Left hindlimb (tissue), 1 donor: ENCODE measurements around the gene SMAP2.
"Not testable (repeated sequence)": the region's sequence is repeated elsewhere in the genome, so short reads cannot be mapped to it uniquely, and the experiment has no call there.

Experiments used
- DNase-seq: peaks from one replicate; pipeline ENCODE4 v3.0.0-alpha.2; 2018

Gene SMAP2

DNA sequence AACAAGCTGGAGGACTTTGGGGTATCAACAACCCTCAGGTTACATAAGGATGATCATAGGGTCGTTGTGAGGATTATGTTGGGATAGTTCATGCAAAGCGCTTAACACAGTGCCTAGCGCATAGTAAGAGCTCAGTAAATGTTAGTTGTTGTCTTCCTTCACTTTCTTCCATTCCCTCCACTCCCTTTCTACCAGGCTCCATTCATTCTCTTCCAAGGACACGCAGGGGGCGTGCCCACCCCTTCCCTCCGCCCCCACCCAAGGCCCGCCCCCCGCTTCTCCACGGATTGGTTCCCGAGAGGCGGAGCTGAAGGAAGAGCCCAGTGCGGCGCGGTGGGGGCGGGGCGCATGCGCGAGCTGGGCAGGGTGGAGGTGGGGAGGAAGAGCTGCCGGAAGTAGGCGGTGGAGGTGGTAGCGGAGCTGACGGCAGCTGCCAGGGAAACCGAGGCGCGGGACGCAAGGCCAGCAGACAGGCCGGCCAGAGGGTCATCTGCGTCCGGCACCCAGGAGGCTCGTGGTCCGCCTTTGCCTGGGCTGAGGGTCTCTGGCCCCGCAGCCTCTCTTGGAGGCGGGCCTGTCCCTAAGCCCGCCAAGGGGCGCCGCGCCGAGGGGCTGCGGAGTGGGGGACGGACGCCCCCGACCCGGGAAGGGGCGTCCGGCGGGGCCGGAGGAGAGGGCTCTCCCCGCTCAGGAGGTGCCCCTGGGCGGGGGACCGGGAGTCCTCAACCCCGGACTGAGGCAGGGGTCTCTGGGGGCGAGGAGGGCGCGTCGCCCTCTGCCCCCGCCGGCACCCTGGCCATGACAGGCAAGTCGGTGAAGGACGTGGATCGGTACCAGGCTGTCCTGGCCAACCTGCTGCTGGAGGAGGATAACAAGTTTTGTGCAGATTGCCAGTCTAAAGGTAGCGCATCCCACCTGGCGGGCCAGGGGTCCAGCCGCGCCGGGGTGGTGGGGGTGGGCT, at the start of gene SMAP2:
Gene SMAP2, plus strand, starts transcription at position 405 of the 961 bp plus-strand sequence. Its CDS starts 394 bp downstream, at position 799.
- peak; percentile 96 for DNase-seq

GRCh38 chr1:40331403-40331802, 42.1 kb upstream of the SMAP2 start:
- not testable (repeated sequence) for DNase-seq

DNA sequence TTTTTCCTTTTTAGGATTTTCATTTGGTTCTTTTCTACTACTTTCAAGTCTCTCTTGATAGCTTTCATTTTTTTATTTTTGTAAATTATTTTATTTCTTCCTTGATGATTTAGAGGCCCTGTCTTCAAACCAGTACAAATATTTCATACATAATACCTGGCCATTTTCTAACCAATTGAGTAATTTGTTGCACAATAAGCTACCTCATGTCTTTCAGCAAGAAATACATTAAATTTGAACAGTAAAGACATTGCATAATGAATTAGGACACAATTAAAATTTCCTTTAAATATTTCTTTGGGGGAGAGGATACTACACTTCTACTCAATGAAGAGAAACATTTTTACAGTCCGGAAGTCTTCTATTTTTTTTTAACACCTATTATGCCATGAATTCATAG, 40.8 kb upstream of the SMAP2 start:
- no peak for DNase-seq

- no peak for DNase-seq
Observed at GRCh38 chr1:40337443-40337842, 36.1 kb upstream of the SMAP2 start.

DNA sequence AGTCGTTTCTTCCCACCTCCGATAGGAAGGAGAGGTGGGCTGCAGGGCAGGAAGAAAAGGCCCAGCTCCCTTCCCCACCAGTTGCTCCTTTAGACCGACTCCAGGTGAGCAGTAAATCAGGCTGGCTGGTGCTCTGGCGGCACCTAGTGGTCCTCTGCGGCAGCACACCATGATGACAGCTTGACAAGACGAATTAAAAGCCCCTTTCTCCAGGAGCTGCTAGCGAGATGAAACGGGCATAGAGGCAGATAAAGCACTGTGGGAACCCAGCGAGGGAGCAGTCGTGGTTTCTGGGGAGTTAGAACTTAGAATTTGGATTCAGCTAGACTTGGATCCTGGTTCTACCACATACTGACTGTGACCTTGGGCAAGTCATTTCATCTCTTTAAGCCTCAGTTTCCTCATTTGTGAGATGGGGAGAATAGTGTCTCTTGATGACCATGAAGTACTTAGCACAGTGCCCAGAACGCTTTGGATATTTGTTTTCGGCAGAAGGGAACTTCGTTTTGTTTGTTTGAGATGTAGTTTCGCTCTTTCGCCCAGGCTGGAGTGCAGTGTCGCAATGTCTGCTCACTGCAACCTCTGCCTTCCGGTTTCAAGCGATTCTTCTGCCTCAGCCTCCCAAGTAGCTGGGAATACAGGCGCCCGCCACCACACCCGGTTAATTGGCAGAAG, 34.6 kb upstream of the SMAP2 start:
- DNase-seq: peak; percentile 84

- no peak for DNase-seq
Observed at GRCh38 chr1:40339420-40340323, 33.9 kb upstream of the SMAP2 start.

DNA sequence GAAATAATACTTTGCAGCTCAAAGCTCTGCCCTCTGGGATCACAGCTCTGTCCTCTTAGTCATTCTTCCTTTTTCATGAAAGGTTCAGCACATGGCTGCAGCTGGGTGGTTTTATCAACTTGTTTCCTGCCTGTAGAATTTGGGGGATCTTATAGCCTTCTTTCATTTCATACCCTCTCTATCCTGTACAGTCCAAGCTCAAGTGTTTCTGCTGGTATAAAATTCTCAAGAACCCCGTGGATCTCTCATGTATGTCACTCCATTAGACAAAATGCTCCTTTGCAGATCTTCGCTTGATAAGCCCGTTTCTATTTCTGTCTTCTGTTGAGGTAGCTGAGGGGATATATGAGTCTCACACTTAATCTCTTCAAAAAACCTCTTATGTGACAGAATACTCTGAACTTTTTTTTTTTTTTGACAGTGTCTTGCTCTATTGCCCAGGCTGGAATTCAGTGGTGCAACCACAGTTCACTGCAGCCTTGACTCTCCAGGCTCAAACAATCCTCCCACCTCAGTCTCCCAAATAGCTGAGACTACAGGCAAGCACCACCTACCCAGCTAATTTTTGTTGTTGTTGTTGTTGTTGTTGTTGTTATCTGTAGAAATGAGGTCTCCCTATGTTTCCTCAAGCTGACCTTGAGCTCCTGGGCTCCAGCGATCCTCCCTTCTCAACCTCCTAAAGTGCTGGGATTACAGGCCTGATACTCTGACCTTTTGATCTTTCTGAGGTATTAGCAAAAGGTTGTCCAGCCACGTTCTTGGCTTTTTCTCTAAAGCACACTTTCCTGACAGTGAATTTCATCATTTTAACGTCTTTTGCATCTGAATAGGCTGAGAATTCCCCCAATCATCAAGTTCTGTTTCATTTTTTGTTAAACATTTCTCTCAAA, 31.8 kb upstream of the SMAP2 start:
- DNase-seq: no peak

DNA sequence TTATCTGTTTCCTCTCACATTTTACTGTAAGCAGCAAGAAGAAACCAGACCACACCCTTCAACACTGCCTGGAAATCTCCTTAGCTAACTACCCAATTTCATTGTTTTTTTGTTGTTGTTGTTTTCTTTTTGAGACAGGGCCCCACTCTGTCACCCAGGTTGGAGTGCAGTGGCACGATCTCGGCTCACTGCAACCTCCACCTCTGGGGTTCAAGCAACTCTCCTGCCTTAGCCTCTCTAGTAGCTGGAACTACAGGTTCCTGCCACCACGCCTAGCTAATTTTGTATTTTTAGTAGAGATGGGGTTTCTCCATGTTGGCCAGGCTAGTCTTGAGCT, 31.2 kb upstream of the SMAP2 start:
- DNase-seq: not testable (repeated sequence)

GRCh38 chr1:40344597-40344996, 28.9 kb upstream of the SMAP2 start:
- no peak for DNase-seq

GRCh38 chr1:40350391-40350790, 23.1 kb upstream of the SMAP2 start:
- no peak for DNase-seq

DNA sequence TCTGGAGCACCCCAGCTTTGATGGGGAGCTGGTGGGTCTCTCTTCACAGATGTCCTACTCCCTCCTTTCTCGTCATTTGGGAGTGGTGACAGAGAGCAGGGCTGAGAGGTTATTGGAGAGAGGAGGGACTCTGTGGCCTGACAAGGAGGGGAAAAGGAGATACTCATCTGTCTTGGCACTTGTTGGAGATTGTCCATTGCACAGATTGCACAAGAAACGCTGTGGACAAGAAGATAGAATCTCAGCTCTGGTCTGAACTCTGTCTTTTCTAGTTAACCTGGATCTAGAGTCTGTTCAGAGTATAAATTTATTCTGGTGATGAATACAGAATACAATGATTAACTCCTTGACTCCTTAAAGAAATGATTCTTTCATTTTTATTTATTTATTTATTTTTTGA, 22.4 kb upstream of the SMAP2 start:
- no peak for DNase-seq

GRCh38 chr1:40352126-40352525, 21.4 kb upstream of the SMAP2 start:
- no peak for DNase-seq

GRCh38 chr1:40353082-40353481, 20.4 kb upstream of the SMAP2 start:
- no peak for DNase-seq

- DNase-seq: no peak
Observed at GRCh38 chr1:40357625-40358024, 15.9 kb upstream of the SMAP2 start.

GRCh38 chr1:40360631-40361030, 12.9 kb upstream of the SMAP2 start:
- no peak for DNase-seq

- DNase-seq: no peak
Observed at GRCh38 chr1:40361201-40361600, 12.3 kb upstream of the SMAP2 start.

DNA sequence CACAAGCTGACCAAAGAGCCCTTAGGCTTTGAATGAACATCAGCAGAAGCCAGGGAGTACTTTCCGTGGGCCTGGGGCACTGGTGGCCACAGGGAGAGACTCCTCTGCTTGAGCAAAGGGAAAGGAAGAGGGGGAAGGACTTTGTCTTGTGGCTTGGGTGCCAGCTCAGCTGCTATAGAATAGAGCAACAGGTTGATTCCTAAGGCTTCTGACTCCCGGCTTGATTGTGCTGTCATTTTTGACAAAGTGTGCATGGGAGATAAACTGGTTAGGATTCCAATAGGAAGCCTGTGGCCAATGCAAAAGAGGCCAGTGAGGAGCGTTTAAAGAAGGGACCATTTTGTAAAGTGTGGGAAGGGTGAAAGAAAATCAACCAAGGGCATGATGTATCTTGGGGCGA, 11.9 kb upstream of the SMAP2 start:
- no peak for DNase-seq

DNA sequence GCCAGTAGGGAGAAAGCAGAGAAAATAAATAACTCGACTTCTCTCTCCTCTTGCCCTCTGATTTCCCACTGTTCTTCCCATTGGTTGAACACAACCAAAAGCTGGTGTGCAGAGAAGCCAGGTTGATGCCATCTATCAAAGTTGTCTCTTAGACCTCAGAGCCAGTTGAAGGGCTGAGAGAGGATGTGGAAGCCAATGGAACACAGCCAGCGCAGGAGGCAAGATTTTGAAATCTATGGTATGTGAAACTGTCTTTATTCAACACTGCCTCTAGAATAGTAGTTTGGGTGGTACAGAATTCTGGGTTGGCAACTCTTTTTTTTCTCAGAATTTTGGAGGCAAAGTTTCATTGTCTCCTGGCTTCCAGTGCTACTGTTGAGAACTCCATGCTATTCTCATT, 11.3 kb upstream of the SMAP2 start:
- no peak for DNase-seq

GRCh38 chr1:40362699-40363098, 10.8 kb upstream of the SMAP2 start:
- DNase-seq: no peak

- no peak for DNase-seq
Observed at GRCh38 chr1:40363721-40364120, 9.8 kb upstream of the SMAP2 start.

DNA sequence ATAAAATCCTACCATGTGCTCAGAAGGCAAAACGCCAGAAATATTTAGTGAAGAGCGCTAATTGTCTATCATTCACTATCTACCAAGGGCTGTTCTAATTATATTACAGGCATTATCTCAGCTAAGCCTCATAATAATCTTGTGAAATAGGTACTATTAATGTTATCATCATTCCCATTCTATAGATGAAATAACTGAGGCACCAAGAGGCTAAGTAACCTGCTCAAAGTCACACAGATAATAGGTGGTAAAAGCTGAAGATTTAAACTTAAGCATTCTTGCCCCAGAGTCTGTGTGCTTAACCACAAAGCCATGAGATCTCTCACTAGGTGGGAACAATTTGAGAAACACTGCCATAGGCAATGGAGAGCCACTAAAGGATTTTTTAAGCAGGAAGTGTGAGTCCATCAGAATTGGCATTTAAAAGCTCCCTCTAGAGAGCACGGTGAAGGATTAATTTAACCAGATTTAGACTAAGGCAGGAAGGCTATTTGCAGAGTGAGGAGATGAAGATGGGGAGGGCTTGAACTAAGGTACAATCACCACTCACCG, 1.7 kb upstream of the SMAP2 start:
- DNase-seq: no peak
